UCSD-AML1 (cell line): ENCODE results near the gene PPARD.
"Not testable (repeated sequence)": the region's sequence is repeated elsewhere in the genome, so short reads cannot be mapped to it uniquely, and the experiment has no call there.

Experiments
- DNase-seq: peaks from one replicate; lab custom pipeline; 2025; ENCODE audit not compliant: unreplicated experiment; lab: John Stamatoyannopoulos, UW

Gene PPARD

DNA sequence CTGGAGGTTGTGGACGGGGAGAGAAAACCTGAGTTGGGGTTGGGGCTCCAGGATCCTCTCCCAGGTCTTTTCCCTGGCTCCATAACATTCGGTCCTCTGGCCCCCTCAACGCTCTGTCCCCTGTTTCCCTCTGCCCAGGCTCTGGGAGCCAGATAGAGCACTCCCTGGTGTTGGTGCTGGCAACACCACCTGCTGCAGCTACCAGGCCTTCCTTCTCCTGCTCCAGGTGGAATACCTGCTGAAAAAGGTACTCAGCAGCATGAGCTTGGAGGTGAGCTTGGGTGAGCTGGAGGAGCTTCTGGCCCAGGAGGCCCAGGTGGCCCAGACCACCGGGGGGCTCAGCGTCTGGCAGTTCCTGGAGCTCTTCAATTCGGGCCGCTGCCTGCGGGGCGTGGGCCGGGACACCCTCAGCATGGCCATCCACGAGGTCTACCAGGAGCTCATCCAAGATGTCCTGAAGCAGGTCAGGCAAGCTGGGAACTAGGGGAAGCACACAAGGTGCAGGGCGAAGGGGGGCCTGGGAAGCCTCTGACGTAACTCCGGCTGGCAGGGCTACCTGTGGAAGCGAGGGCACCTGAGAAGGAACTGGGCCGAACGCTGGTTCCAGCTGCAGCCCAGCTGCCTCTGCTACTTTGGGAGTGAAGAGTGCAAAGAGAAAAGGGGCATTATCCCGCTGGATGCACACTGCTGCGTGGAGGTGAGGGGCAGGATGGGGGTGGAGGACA is 30.1 kb upstream of the PPARD start:
- no peak for DNase-seq

DNA sequence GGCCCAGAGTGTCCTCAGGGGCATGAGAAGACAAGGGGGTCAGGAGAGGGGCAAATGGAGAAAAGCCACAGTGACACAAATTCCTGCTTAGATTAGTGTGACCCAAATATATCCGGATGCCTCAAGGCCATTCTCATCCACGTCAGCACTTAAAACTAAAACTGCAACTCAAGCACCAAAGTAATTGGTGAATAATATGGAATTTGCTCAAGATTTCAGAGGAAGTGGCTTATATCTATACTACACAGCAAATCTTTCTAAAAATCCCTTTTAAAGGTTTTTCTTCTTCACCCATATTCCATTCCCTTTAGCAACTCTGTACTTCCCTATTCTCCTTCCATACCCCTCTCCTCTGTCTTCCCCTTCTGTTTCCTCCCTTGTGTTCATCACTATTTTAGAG is 29.6 kb upstream of the PPARD start:
- DNase-seq = no peak

DNA sequence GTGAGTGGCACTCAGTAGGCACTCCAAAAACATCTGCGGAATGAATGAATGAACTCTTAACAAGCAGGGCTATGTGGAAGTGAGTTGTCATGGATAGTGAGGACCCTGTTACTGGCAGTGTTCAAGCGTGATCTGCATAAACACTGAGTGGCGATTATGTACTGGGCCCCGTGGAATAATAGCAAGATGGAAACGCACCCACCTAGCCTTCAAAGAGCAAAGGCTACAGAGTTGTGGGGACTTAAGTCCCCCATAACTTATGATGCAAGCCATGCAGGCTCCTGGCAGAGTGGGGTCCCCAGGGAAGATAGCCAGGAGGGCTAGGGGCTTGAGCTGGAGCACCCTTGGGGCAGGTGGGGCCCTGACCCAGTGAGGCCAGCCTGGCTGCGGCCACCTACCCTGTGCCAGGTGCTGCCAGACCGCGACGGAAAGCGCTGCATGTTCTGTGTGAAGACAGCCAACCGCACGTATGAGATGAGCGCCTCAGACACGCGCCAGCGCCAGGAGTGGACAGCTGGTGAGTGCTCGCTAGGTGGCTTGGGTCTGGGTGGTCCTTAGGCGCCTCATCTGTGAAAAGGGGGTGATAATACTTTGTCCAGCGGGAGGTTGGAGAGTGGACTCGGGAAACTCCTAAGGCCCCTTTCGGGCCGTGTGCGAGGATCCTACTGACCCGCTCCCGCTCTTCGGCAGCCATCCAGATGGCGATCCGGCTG is 24.7 kb upstream of the PPARD start:
- DNase-seq = no peak

DNA sequence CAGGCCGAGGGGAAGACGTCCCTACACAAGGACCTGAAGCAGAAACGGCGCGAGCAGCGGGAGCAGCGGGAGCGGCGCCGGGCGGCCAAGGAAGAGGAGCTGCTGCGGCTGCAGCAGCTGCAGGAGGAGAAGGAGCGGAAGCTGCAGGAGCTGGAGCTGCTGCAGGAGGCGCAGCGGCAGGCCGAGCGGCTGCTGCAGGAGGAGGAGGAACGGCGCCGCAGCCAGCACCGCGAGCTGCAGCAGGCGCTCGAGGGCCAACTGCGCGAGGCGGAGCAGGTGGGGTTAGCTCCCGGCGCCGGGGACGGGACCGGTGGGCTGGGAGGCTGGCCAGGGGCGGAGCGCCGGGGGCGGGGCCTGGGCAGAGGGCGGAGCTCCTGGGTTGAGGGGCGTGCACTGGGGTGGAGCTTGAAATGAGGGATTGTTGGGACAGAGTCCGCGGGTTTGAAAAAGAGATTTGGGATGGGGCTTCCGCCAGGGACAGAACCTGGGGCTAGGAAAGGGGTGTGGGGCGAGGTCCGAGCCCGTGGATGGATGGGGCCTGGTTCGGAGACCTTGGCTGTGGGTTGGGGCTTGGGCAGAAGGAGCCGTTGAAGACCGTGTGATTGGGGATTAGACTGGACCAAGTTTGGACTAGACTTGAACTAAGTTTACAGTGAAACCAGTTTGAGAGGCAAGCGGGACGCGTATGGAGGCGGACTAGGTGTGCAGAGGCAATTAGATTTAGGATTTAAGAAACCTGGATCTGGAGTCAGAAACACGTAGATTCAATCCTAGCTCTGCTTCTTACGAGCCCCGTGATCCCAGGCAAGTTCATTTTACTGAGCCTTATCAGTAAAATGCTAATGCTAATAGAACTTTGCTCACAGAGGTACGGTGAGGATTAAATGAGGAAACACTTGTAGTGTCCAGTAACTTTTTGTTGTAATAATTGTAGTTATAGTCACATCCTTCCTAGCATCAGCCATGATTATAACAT is 23.9 kb upstream of the PPARD start:
- DNase-seq = no peak

DNA sequence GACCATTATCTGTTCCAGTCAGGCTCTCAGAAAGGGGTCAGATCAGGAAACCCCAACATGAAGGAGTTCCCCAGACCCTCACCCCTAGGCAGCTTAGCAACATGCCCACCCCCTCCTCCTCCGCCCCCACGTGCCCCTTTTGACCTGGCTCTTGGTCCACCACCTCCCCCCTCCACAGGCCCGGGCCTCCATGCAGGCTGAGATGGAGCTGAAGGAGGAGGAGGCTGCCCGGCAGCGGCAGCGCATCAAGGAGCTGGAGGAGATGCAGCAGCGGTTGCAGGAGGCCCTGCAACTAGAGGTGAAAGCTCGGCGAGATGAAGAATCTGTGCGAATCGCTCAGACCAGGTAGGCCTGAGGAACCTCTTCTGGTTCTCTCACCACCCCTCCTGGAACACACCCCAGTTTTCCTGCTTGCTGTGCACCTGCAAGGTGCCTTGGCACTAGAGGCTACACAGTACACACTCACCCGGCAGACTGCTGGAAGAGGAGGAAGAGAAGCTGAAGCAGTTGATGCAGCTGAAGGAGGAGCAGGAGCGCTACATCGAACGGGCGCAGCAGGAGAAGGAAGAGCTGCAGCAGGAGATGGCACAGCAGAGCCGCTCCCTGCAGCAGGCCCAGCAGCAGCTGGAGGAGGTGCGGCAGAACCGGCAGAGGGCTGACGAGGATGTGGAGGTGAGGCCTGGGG is 22.9 kb upstream of the PPARD start:
- DNase-seq = no peak

DNA sequence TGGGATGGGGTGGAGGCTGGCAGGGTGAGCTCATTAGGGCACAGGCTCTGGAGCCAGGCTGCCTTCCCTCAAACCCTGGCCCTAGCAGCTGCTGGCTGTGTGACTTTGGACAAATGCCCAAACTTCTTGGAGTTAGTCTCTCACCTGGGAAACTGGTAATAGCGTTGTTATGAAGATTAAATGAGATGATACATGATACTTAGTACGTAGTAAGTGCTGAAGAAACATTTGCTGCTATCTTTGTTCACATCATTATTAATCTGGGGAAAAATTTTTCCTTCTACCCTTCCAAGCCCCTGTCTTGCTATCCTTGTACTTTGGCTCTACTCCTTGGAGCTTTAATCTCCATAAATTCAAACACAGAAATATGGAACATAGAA is 22.3 kb upstream of the PPARD start:
- DNase-seq = no peak

DNA sequence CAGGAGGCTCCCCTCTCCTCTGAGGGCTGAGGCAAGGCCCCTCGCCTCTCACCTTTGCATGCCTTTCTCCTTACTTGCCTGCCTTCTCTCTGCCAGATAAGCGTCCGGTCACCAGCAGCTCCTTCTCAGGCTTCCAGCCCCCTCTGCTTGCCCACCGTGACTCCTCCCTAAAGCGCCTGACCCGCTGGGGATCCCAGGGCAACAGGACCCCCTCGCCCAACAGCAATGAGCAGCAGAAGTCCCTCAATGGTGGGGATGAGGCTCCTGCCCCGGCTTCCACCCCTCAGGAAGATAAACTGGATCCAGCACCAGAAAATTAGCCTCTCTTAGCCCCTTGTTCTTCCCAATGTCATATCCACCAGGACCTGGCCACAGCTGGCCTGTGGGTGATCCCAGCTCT is 21.3 kb upstream of the PPARD start:
- no peak for DNase-seq

DNA sequence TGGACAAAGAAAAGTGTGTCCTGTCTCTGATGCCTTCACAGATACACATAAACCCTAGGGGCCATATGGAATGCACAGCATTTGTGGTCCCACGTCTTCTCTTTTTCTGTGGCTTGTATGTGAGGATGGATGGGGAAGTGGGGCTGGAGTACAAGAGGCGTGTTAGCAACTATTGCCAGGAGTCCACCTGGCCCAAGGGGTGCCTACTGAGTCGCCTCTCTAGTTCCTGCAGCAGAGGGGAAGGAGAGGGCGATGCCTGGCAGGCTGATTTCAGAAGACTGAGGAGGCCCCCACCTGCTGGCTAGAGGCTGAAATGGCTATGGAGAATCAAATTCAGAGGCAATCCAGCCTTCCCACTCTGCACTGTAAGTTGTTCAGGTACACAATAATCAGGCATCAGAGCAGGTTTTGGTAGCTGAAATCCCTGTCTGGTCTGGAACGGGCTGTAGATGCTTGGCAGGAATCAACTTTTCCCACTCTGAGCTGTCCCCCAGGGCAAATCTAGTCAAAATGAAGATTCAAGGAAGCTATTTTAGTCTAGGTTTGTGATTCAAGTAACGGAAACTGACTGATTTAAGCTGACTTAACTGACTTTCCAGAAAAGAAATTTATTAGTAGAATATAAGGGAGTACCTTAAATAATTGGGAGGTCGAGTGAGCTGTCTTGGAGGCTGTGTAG is 14.9 kb upstream of the PPARD start:
- peak; percentile 72 for DNase-seq

DNA sequence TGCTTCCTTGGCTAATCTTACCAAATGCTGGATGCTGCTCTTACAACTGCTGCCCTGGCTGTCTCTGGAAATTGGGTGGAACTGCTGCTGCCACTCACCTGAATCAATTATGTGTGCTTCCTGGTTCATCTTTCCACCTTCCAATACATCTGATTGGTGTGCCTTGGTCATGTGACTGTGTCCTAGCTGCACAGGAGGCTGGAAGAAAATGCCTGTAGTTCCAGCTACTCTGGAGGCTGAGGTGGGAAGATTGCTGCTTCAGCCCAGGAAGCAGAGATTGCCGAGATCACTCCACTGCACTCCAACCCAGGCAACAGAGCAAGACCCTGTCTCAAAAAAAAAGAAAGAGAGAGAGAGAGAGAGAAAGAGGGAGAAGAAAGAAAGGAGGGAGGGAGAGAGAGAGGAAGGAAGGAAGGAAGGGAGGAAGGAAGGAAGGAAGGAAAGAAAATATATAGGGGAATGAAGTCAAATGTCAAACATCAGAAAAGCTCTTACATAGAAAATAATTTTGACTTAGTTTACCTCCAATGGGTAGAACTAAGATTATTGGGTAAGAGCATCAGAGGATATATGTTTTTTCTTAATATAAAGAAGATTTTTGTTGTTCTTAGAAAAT is 14.1 kb upstream of the PPARD start:
- no peak for DNase-seq

DNA sequence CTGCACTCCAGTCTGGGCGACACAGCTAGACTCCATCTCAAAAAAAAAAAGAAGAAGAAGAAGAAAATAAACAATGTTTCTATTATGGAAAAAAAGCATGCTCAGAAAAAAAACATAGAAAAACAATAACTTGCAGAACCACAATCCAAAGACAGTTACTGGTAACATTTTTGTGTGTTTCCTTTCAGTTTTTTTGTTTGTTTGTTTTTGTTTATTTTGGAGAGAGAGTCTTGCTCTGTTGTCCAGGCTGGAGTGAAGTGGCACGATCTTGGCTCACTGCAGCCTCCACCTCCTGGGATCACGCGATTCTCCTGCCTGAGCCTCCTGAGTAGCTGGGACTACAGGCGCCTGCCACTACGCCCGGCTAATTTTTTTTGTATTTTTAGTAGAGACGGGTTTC is 13.4 kb upstream of the PPARD start:
- not testable (repeated sequence) for DNase-seq

DNA sequence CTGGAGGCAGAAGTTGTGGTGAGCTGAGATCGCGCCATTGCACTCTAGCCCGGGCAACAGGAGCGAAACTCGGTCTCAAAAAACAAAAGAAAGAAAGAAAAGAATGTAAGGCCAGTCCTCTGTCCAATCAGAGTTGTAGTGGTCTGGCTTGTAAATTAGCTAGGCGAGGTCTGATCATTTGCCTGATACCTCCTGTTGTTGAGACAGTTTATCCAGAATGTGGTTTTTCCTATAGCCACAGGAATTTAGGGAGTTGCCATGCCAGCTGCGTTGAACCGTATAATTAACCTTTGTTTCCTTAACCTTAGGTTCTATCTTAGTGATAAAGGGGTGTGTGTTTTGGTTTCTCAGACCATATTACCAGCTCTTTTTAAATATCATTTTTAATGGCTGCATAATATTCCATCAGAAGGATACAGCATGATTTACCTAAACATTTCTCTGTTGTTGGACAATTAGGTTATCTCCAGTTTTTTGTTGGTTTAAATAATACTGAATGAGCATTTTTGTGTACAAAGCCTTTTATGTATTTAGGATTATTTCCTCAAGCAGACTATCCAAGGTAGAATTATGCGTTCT is 11.7 kb upstream of the PPARD start:
- no peak for DNase-seq

DNA sequence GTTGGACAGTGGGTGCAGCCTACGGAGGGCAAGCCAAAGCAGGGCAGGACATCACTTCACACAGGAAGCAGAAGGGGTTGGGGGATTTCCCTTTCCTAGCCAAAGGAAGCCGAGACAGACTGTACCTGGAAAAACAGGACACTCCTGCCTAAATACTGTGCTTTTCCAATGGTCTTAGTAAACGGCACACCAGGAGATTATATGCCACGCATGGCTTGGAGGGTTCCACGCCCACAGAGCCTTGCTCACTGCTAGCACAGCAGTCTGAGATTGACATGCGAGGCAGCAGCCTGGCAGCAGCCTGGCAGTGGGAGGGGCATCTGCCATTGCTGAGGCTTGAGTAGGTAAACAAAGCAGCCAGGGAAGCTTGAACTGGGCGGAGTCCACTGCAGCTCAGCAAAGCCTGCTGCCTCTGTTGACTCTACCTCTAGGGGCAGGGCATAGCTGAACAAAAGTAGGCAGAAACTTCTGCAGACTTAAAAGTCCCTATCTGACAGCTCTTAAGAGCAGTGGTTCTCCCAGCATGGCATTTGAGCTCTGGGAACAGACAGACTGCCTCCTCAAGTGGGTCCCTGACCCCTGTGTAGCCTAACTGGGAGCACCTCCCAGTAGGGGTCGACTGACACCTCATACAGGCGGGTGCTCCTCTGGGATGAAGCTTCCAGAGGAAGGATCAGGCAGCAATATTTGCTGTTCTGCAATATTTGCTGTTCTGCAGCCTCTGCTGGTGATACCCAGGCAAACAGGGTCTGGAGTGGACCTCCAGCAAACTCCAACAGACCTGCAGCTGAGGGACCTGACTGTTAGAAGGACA is 10.1 kb upstream of the PPARD start:
- DNase-seq = peak; percentile 26

DNA sequence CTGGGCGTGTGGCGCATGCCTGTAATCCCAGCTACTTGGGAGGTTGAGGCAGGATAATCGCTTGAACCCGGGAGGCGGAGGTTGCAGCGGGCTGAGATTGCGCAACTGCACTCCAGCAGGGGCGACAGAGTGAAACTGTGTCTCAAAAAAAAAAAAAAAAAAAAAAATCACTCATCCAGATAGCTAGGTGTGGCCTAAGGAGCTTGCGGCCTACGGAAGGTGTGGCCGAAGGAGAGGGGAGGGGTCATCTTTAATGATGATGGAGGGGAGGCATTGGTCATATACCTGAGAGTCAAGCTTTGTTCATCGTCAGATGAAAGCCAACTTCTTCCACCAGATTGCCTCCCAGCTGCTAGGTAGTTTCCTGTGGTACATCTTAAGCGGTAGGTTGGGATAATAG is 801 bp upstream of the PPARD start:
- no peak for DNase-seq

DNA sequence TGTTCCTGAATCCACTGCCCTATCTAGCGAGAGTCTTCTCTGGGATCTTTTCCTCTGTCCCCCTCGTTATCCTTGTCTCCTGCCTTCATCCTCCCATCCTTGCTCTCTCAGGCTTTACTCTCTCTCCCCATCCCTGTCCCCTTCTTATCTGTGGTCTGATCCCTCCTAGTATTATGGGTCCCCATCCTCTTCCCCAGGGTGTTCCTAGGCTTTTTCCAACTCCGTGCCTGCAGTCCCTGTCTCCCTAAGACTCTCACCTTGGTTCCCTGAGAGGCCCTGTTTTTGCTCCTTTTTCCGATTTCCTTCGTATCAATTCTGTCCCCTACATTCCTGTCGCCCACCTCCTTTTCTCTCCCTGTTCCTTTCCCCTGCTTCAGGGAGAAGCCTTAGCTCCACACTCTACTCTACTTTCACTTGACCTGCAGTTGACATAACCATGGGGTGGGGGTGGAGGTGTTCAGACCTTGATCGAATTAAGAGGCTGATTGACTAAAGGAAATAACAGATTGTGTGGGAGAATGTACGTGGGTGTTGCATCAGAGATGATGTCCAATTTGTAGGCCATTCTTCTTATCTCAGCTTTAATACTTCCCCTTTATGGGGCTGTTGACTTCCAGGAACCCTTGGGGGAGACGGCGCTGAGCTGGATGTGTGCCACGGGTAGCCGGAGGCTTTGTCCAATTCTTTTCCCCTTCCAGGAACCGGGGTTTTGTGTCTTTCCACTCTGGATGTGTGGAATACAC is 905 bp downstream of the PPARD start:
- DNase-seq = peak; percentile 55

DNA sequence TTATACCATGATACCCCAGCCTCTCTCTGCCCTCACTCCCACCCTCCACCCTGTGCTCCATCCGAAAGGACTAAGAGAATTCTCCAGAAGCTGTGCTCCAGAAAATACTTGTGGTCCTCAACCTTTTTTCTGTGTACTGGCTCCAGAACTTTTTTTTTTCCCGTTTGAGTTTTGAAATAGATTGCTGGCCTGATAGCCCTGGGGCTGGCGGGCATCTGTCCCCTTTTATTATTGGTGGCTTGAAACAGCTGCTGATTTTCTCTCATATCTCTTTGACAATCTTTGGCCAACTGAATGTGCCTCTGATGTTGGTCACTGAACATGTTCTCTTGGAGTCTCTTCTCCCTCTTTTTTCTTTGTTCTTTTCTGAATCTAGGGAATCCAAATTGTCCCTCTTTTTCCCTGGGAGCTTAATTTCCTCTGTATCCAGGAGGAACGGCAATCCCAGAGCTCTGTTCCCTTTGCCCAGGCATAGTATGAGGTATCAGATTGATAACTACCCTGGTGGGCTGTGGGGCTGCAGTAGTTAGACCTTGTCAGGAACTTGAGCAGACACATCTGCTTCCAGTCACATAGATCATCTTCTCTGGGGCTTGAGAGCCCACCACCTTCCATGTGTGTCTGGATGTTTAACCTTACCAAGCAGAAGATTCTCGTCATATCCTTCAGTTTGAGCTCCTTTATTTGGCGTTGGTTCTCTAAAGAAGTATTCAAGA is 1.6 kb downstream of the PPARD start:
- no peak for DNase-seq

DNA sequence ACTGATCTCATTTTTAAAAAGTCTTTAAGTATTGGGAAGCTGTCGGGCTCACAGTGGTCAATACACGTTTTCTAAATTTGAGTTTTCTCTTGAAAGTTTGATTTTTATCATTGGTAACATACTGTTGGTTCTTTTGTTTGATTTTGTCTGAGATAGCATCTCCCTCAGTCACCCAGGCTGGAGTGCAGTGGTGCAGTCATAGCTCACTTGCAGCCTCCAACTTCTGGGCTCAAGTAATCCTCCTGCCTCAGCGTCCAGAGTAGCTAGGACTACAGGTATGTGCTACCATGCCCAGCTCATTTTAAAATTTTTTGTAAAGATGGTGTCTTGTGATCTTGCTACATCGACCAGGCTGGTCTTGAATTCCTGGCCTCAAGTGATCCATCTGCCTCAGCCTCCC is 9.1 kb downstream of the PPARD start:
- DNase-seq = no peak

DNA sequence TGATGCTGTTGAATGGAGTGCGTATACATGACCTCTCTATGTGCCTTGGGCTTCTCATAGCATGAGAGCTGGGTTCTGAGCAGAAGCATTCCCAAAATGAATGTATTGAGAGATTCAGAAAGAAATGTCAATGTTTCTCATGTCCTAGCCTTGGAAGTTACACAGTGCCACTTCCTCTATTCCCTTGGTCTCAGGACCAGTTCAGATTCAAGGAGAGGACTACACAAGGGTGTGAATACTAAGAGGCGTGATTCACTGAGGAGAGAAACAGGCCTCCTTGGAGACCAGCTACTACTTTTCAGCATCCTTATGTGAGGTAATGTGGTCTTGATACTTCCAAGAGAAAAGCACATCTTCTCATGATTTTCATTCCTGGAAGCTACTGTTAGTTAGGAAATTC is 10.4 kb downstream of the PPARD start:
- no peak for DNase-seq
